ENCODE measurements around the gene PI16. TPM values are rescaled to one million over a fixed set of nuclear protein-coding genes. Genes with fewer than 3 reads are reported as not detected.
A peak's percentile ranks its signal among the peaks of the same experiment; 100 is the strongest.

PI16 gene
- total RNA-seq, 2 experiments from 2014 or later = not detected

GRCh38 chr6:36963451-36964290, 9.1 kb downstream of the PI16 start:
- Mint-ChIP-seq H3K27ac (no peak overlapping the region), H3K4me1 (ENCODE audit: low read depth) (peaks cover 27% of the 10 kb centered on the region), H3K9me3 (no peaks in the 10 kb centered on the region), H3K4me3 (no peak overlapping the region), H3K36me3 (ENCODE audit: low read depth) (peaks cover 8% of the 10 kb centered on the region), H3K27me3 (no peaks in the 10 kb centered on the region)
- ATAC-seq (peak; percentile 67), DNase-seq (peak; percentile 37)
- POLR2A ChIA-PET = interaction anchor here (0.9 to 1.2 kb wide), 4 partner anchors 8 to 22 kb away, joined by 3 to 7 read pairs (median 4); partner anchors contain the start of genes MTCH1 and PI16
- CTCF ChIA-PET = interaction anchor here (1.3 to 1.9 kb wide), 3 partner anchors 16 to 90 kb away, joined by 3 to 6 read pairs (median 5); no protein-coding TSS in a partner anchor
- intact Hi-C loops (cut with micrococcal nuclease) = no loop called here
- no peak for TF ChIP-seq CTCF (IDR thresholded peaks at IDR 0.05)

- no peak for TF ChIP-seq CTCF (IDR thresholded peaks at IDR 0.05)
- no peak for DNase-seq
- POLR2A ChIA-PET = interaction anchor here (0.9 to 1.2 kb wide), 3 partner anchors 9 to 22 kb away, joined by 3 to 7 read pairs (median 4); partner anchors contain the start of genes MTCH1 and PI16
- CTCF ChIA-PET = interaction anchor here (0.8 to 1.9 kb wide), 2 partner anchors 15 to 54 kb away, joined by 3 to 5 read pairs; no protein-coding TSS in a partner anchor
- Mint-ChIP-seq H3K4me3 (no peak overlapping the region), H3K27ac (no peak overlapping the region), H3K9me3 (no peaks in the 10 kb centered on the region), H3K36me3 (ENCODE audit: low read depth) (peaks cover 11% of the 10 kb centered on the region), H3K27me3 (no peaks in the 10 kb centered on the region), H3K4me1 (ENCODE audit: low read depth) (peaks cover 27% of the 10 kb centered on the region)
- no peak for ATAC-seq
- intact Hi-C loops (cut with micrococcal nuclease) = no loop called here
Observed at GRCh38 chr6:36964349-36964748, 9.8 kb downstream of the PI16 start.

- Mint-ChIP-seq H3K4me3 (no peak overlapping the region), H3K27ac (peak overlapping the region; percentile 5), H3K9me3 (no peaks in the 10 kb centered on the region), H3K4me1 (ENCODE audit: low read depth) (peaks cover 27% of the 10 kb centered on the region), H3K36me3 (ENCODE audit: low read depth) (peaks cover 17% of the 10 kb centered on the region), H3K27me3 (no peaks in the 10 kb centered on the region)
- DNase-seq = no peak
- ChIA-PET CTCF (interaction anchor here (0.8 to 1.9 kb wide), 3 partner anchors 12 to 53 kb away, joined by 3 to 5 read pairs (median 3); no protein-coding TSS in a partner anchor), POLR2A (interaction anchor here (1.2 kb wide), 1 partner anchor 21 kb away, joined by 7 read pairs; the partner anchor contains the start of gene MTCH1)
- no peak for TF ChIP-seq CTCF (IDR thresholded peaks at IDR 0.05)
- intact Hi-C loops (cut with micrococcal nuclease) = no loop called here
- ATAC-seq = no peak
Observed at GRCh38 chr6:36964908-36965307, 10.4 kb downstream of the PI16 start.

GRCh38 chr6:36967301-36967700, 12.8 kb downstream of the PI16 start:
- DNase-seq (no peak), ATAC-seq (no peak)
- H3K9me3 Mint-ChIP-seq = no peaks in the 10 kb centered on the region
- H3K27ac Mint-ChIP-seq = no peak overlapping the region
- ChIA-PET POLR2A (interaction anchor here (0.6 to 1.1 kb wide), 3 partner anchors 9 to 17 kb away, joined by 3 read pairs; no protein-coding TSS in a partner anchor), CTCF (interaction anchor here (1.4 kb wide), 1 partner anchor 11 kb away, joined by 4 read pairs; no protein-coding TSS in a partner anchor)
- TF ChIP-seq CTCF (IDR thresholded peaks at IDR 0.05) = no peak
- peaks cover 24% of the 10 kb centered on the region for H3K36me3 Mint-ChIP-seq (ENCODE audit: low read depth)
- no peak overlapping the region for H3K4me3 Mint-ChIP-seq
- H3K27me3 Mint-ChIP-seq = no peaks in the 10 kb centered on the region
- peaks cover 25% of the 10 kb centered on the region for H3K4me1 Mint-ChIP-seq (ENCODE audit: low read depth)
- intact Hi-C loops (cut with micrococcal nuclease) = no loop called here

- H3K27ac Mint-ChIP-seq = no peak overlapping the region
- no peak overlapping the region for H3K4me3 Mint-ChIP-seq
- ChIA-PET POLR2A (interaction anchor here (0.6 to 1.1 kb wide), 2 partner anchors 8 to 17 kb away, joined by 3 read pairs; no protein-coding TSS in a partner anchor), CTCF (no interaction called here)
- H3K4me1 Mint-ChIP-seq (ENCODE audit: low read depth) = peaks cover 23% of the 10 kb centered on the region
- intact Hi-C loops (cut with micrococcal nuclease) = no loop called here
- TF ChIP-seq CTCF (IDR thresholded peaks at IDR 0.05) = no peak
- no peak for ATAC-seq
- DNase-seq = no peak
- H3K9me3 Mint-ChIP-seq = no peaks in the 10 kb centered on the region
- H3K27me3 Mint-ChIP-seq = no peaks in the 10 kb centered on the region
- peaks cover 26% of the 10 kb centered on the region for H3K36me3 Mint-ChIP-seq (ENCODE audit: low read depth)
Observed at GRCh38 chr6:36967757-36968156, 13.2 kb downstream of the PI16 start.

Data from activated CD8-positive, alpha-beta T cell treated with anti-CD3 and anti-CD28 coated beads for 36 hours (primary cell).